GM03348 (cell line): ENCODE results near the gene ORAI3.
"Not testable (repeated sequence)": the region's sequence is repeated elsewhere in the genome, so short reads cannot be mapped to it uniquely, and the experiment has no call there.

Experiments
- DNase-seq: peaks from one replicate; pipeline ENCODE4 v3.0.0; 2012; ENCODE audit warnings: low spot score

The ORAI3 gene

GRCh38 chr16:30924076-30924912 lies 24.6 kb upstream of the ORAI3 start:
- DNase-seq: peak; percentile 37

GRCh38 chr16:30924913-30925631 lies 23.8 kb upstream of the ORAI3 start:
- no peak for DNase-seq

- DNase-seq: no peak
Observed at GRCh38 chr16:30925632-30925987, 23.3 kb upstream of the ORAI3 start.

GRCh38 chr16:30925995-30926811 lies 22.7 kb upstream of the ORAI3 start:
- DNase-seq: no peak

GRCh38 chr16:30926937-30927788 lies 21.7 kb upstream of the ORAI3 start:
- DNase-seq: no peak

GRCh38 chr16:30927789-30928378 lies 21.0 kb upstream of the ORAI3 start:
- DNase-seq: no peak

- no peak for DNase-seq
Observed at GRCh38 chr16:30928390-30928789, 20.5 kb upstream of the ORAI3 start.

- DNase-seq: no peak
Observed at GRCh38 chr16:30929167-30929566, 19.7 kb upstream of the ORAI3 start.

- no peak for DNase-seq
Observed at GRCh38 chr16:30930160-30930571, 18.7 kb upstream of the ORAI3 start.

- no peak for DNase-seq
Observed at GRCh38 chr16:30931068-30931650, 17.7 kb upstream of the ORAI3 start.

GRCh38 chr16:30934827-30935557 lies 13.9 kb upstream of the ORAI3 start:
- peak; percentile 53 for DNase-seq

GRCh38 chr16:30937692-30938091 lies 11.2 kb upstream of the ORAI3 start:
- no peak for DNase-seq

- not testable (repeated sequence) for DNase-seq
Observed at GRCh38 chr16:30939571-30939970, 9.3 kb upstream of the ORAI3 start.

GRCh38 chr16:30941600-30942425 lies 7.1 kb upstream of the ORAI3 start:
- DNase-seq: peak; percentile 89

- DNase-seq: no peak
Observed at GRCh38 chr16:30942426-30942806, 6.5 kb upstream of the ORAI3 start.

- no peak for DNase-seq
Observed at GRCh38 chr16:30944352-30944751, 4.5 kb upstream of the ORAI3 start.

GRCh38 chr16:30946671-30947540 lies 2.0 kb upstream of the ORAI3 start:
- DNase-seq: no peak

- no peak for DNase-seq
Observed at GRCh38 chr16:30947541-30947858, 1.4 kb upstream of the ORAI3 start.
